ENCODE results near the gene UROC1. TPM values are rescaled to one million over a fixed set of nuclear protein-coding genes. Genes with fewer than 3 reads are reported as not detected.

UROC1 gene
- total RNA-seq, 1 donor, result not detected

DNA sequence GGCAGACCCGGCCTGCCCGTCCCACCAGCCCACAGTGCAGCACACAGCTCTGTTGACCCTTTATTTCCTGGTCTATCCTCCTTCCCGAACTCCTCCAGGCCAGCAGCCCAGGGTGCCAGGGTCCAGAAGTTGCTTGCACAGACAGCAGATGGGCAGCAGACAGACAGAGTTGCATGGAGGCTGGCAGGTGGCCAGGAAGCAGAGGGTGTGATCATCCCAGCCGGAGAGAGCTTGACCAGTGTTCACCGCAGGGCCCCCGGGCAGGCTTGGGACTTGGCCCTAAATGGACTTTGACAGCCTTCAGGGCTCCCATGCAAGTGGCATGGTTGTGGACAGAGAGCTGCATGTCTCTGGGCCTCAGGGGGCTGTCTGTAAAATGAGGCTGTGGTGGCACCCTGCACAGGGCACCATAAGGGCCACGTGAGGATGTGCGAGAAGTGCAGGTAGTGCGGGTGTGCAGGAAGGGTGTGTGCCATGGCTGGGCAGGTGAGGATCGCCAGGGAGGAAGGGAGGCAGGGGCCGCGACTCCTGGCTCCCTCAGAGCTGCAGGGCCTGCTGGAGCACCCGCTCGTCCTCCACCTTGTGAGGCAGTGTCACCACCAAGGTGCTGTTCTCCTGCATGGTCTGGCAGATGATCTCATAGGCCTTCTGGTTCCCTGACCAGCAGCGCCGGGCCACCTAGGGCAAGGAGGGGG lies 35.6 kb downstream of the UROC1 start:
- Histone ChIP-seq H3K36me3 (ENCODE audit: insufficient read depth, low read length) (no peaks in the 10 kb centered on the region), H2AFZ (ENCODE audit: low read length) (no peak overlapping the region), H3K4me2 (ENCODE audit: insufficient read depth, low read length) (no peak overlapping the region), H3K9me3 (ENCODE audit: low read depth, low read length) (no peaks in the 10 kb centered on the region), H3K4me1 (ENCODE audit: insufficient read depth, low read length) (no peaks in the 10 kb centered on the region), H3K27me3 (ENCODE audit: insufficient read depth, low read length) (no peaks in the 10 kb centered on the region), H4K20me1 (ENCODE audit: insufficient read depth, low read length) (no peaks in the 10 kb centered on the region), H3K27ac (ENCODE audit: low read depth, low read length) (no peak overlapping the region), H3K79me2 (ENCODE audit: insufficient read depth, low read length) (no peaks in the 10 kb centered on the region), H3K4me3 (ENCODE audit: insufficient read depth, low read length) (no peak overlapping the region)
- no peak for TF ChIP-seq CTCF (IDR thresholded peaks at IDR 0.05; ENCODE audit: extremely low read depth, low read depth, low read length)
- DNase-seq (ENCODE audit: insufficient read length, low spot score, missing footprints), result no peak

- no peak overlapping the region for H3K4me3 ChIP-seq (ENCODE audit: insufficient read depth, low read length)
- no peak for DNase-seq (ENCODE audit: insufficient read length, low spot score, missing footprints)
- H4K20me1 ChIP-seq (ENCODE audit: insufficient read depth, low read length), result no peaks in the 10 kb centered on the region
- H3K9me3 ChIP-seq (ENCODE audit: low read depth, low read length), result no peaks in the 10 kb centered on the region
- no peaks in the 10 kb centered on the region for H3K4me1 ChIP-seq (ENCODE audit: insufficient read depth, low read length)
- no peak overlapping the region for H2AFZ ChIP-seq (ENCODE audit: low read length)
- no peaks in the 10 kb centered on the region for H3K36me3 ChIP-seq (ENCODE audit: insufficient read depth, low read length)
- no peaks in the 10 kb centered on the region for H3K79me2 ChIP-seq (ENCODE audit: insufficient read depth, low read length)
- no peaks in the 10 kb centered on the region for H3K27me3 ChIP-seq (ENCODE audit: insufficient read depth, low read length)
- no peak for TF ChIP-seq CTCF (IDR thresholded peaks at IDR 0.05; ENCODE audit: extremely low read depth, low read depth, low read length)
- no peak overlapping the region for H3K4me2 ChIP-seq (ENCODE audit: insufficient read depth, low read length)
- H3K27ac ChIP-seq (ENCODE audit: low read depth, low read length), result no peak overlapping the region
These were observed 36.7 kb downstream of the UROC1 start for GRCh38 chr3:126480861-126481260.

DNA sequence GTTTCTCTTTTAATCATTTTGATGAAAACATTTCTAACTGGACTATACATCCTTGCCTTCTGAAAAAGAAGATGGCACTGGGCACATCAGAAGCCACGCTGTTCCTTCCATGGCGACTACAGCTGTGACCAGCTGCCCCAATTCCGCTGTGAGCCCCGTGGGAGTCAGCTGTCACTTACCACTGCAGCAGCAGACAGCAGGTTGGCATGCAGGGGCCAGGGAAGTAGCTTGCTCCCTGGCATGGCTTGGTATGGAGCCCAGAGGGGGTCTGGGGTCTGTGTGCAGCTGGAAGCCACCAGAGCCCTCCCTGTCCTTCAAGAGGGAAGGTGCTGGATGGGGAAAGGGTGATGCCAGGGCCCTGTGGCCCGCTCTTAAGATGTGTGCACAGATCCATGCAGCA lies 37.4 kb downstream of the UROC1 start:
- H2AFZ ChIP-seq (ENCODE audit: low read length), result no peak overlapping the region
- H3K27ac ChIP-seq (ENCODE audit: low read depth, low read length), result no peak overlapping the region
- H3K9me3 ChIP-seq (ENCODE audit: low read depth, low read length), result no peaks in the 10 kb centered on the region
- H3K4me2 ChIP-seq (ENCODE audit: insufficient read depth, low read length), result no peak overlapping the region
- no peaks in the 10 kb centered on the region for H3K36me3 ChIP-seq (ENCODE audit: insufficient read depth, low read length)
- no peak for TF ChIP-seq CTCF (IDR thresholded peaks at IDR 0.05; ENCODE audit: extremely low read depth, low read depth, low read length)
- H3K79me2 ChIP-seq (ENCODE audit: insufficient read depth, low read length), result no peaks in the 10 kb centered on the region
- H4K20me1 ChIP-seq (ENCODE audit: insufficient read depth, low read length), result no peaks in the 10 kb centered on the region
- no peak overlapping the region for H3K4me3 ChIP-seq (ENCODE audit: insufficient read depth, low read length)
- H3K4me1 ChIP-seq (ENCODE audit: insufficient read depth, low read length), result no peaks in the 10 kb centered on the region
- H3K27me3 ChIP-seq (ENCODE audit: insufficient read depth, low read length), result no peaks in the 10 kb centered on the region
- DNase-seq (ENCODE audit: insufficient read length, low spot score, missing footprints), result no peak

- Histone ChIP-seq H3K36me3 (ENCODE audit: insufficient read depth, low read length) (no peaks in the 10 kb centered on the region), H3K27me3 (ENCODE audit: insufficient read depth, low read length) (no peaks in the 10 kb centered on the region), H3K4me2 (ENCODE audit: insufficient read depth, low read length) (no peak overlapping the region), H3K9me3 (ENCODE audit: low read depth, low read length) (no peaks in the 10 kb centered on the region), H3K4me3 (ENCODE audit: insufficient read depth, low read length) (no peak overlapping the region), H3K27ac (ENCODE audit: low read depth, low read length) (no peak overlapping the region), H3K4me1 (ENCODE audit: insufficient read depth, low read length) (peaks cover 1% of the 10 kb centered on the region), H3K79me2 (ENCODE audit: insufficient read depth, low read length) (peaks cover 5% of the 10 kb centered on the region), H4K20me1 (ENCODE audit: insufficient read depth, low read length) (peaks cover 5% of the 10 kb centered on the region), H2AFZ (ENCODE audit: low read length) (no peak overlapping the region)
- DNase-seq (ENCODE audit: insufficient read length, low spot score, missing footprints), result no peak
- TF ChIP-seq CTCF (IDR thresholded peaks at IDR 0.05; ENCODE audit: extremely low read depth, low read depth, low read length), result no peak
These were observed 37.9 kb downstream of the UROC1 start for GRCh38 chr3:126479642-126480041.
